ENCODE results near the gene AKR1D1. TPM values are rescaled to one million over a fixed set of nuclear protein-coding genes. Genes with fewer than 3 reads are reported as not detected.
"Not testable (repeated sequence)": the region's sequence is repeated elsewhere in the genome, so short reads cannot be mapped to it uniquely, and the experiment has no call there.

AKR1D1 gene
- total and polyA plus RNA-seq, 2 donors (not counting 1 experiment from before 2014, with no cell fraction given): not detected

- intact Hi-C loops (cut with micrococcal nuclease): no loop called here
- DNase-seq: no peak
- H3K27me3 ChIP-seq (replicated peaks in 1 of 4; ENCODE audit: control extremely low read depth in 1 of 4, control insufficient read depth in 3 of 4, insufficient read depth in 4 of 4, low read length in 3 of 4): no peaks in the 10 kb centered on the region
- no peak for ATAC-seq (ENCODE audit: low read depth)
- H3K36me3 ChIP-seq (replicated peaks in 1 of 2; ENCODE audit: control extremely low read depth in 1 of 2, control insufficient read depth in 1 of 2, extremely low read depth in 1 of 2, insufficient read depth in 2 of 2, low read length in 1 of 2): no peaks in the 10 kb centered on the region
- no peak overlapping the region for H3K4me3 Mint-ChIP-seq
- H2AFZ ChIP-seq (ENCODE audit: insufficient read depth, low read depth, low read length, poor library complexity, severe bottlenecking): no peak overlapping the region
- no peaks in the 10 kb centered on the region for H3K79me2 ChIP-seq (ENCODE audit: control insufficient read depth, insufficient read depth, low read length)
- no peak overlapping the region for H3K27ac ChIP-seq (ENCODE audit: low read length in 2 of 2)
- H3K4me1 ChIP-seq (ENCODE audit: control insufficient read depth in 2 of 2, insufficient read depth in 2 of 2, low read length in 2 of 2): no peaks in the 10 kb centered on the region
- no peak overlapping the region for H3K4me2 ChIP-seq (replicated peaks; ENCODE audit: low read depth, low read length, poor library complexity, severe bottlenecking)
- WGBS (ENCODE audit: insufficient coverage): 100% methylated on average over 2 of the region's 3 CpGs
- H3K27me3 Mint-ChIP-seq: no peaks in the 10 kb centered on the region
- H3K9me3 Mint-ChIP-seq (ENCODE audit: insufficient read depth): peaks cover 2% of the 10 kb centered on the region
- peaks cover 0 to 6% (median 0%) of the 10 kb centered on the region in 3 donors for H3K9me3 ChIP-seq (ENCODE audit: control extremely low read depth in 1 of 3, control insufficient read depth in 2 of 3, insufficient read depth in 1 of 3, low read length in 2 of 3)
- H3K27ac Mint-ChIP-seq: no peak overlapping the region
- H4K20me1 ChIP-seq (ENCODE audit: control insufficient read depth, insufficient read depth, low read length, poor library complexity, severe bottlenecking): no peaks in the 10 kb centered on the region
- no peak for TF ChIP-seq CTCF (IDR thresholded peaks at IDR 0.05)
- TF ChIP-seq EZH2 (IDR thresholded peaks at IDR 0.05; ENCODE audit: borderline replicate concordance, insufficient read depth, low read depth, low read length, poor library complexity, severe bottlenecking): no peak
- ChIA-PET CTCF (no interaction called here), POLR2A (no interaction called here)
- H3K4me3 ChIP-seq (ENCODE audit: control extremely low read depth in 1 of 5, extremely low read depth in 1 of 5, insufficient read depth in 1 of 5, low read depth in 2 of 5, low read length in 4 of 5): no peak overlapping the region
- no peak overlapping the region for H3K9ac ChIP-seq (ENCODE audit: low read length)
- no peaks in the 10 kb centered on the region for H3K4me1 Mint-ChIP-seq
Observed at GRCh38 chr7:138052696-138053095, 23.6 kb upstream of the AKR1D1 start.

- H3K4me3 ChIP-seq (ENCODE audit: control extremely low read depth in 1 of 5, extremely low read depth in 1 of 5, insufficient read depth in 1 of 5, low read depth in 2 of 5, low read length in 4 of 5); H3K36me3 ChIP-seq (replicated peaks in 1 of 2; ENCODE audit: control extremely low read depth in 1 of 2, control insufficient read depth in 1 of 2, extremely low read depth in 1 of 2, insufficient read depth in 2 of 2, low read length in 1 of 2); CTCF ChIA-PET: not testable (repeated sequence)
Observed at GRCh38 chr7:138055698-138056097, 20.6 kb upstream of the AKR1D1 start.

More at GRCh38 chr7:138055698-138056097, 20.6 kb upstream of the AKR1D1 start:
- H3K9me3 ChIP-seq (ENCODE audit: control extremely low read depth in 1 of 3, control insufficient read depth in 2 of 3, insufficient read depth in 1 of 3, low read length in 2 of 3); H3K27me3 Mint-ChIP-seq; H4K20me1 ChIP-seq (ENCODE audit: control insufficient read depth, insufficient read depth, low read length, poor library complexity, severe bottlenecking); ATAC-seq (ENCODE audit: low read depth); H3K4me1 Mint-ChIP-seq; H3K27ac ChIP-seq (ENCODE audit: low read length in 2 of 2); H3K4me2 ChIP-seq (replicated peaks; ENCODE audit: low read depth, low read length, poor library complexity, severe bottlenecking); H3K4me3 Mint-ChIP-seq; H3K27ac Mint-ChIP-seq; H3K79me2 ChIP-seq (ENCODE audit: control insufficient read depth, insufficient read depth, low read length); intact Hi-C loops (cut with micrococcal nuclease); H3K27me3 ChIP-seq (replicated peaks in 1 of 4; ENCODE audit: control extremely low read depth in 1 of 4, control insufficient read depth in 3 of 4, insufficient read depth in 4 of 4, low read length in 3 of 4); POLR2A ChIA-PET; H3K9me3 Mint-ChIP-seq (ENCODE audit: insufficient read depth); H2AFZ ChIP-seq (ENCODE audit: insufficient read depth, low read depth, low read length, poor library complexity, severe bottlenecking); H3K9ac ChIP-seq (ENCODE audit: low read length); DNase-seq; H3K4me1 ChIP-seq (ENCODE audit: control insufficient read depth in 2 of 2, insufficient read depth in 2 of 2, low read length in 2 of 2): not testable (repeated sequence)
- no CpG with 5 or more reads among the region's 4 CpGs for WGBS (ENCODE audit: insufficient coverage)

Measured in B cell (primary cell).